Uterus (tissue), 2 donors: ENCODE data around the gene RNF144A.

ENCODE experiments used
- CTCF ChIP-seq, 4 experiments: fragments of 200-600 bp in 2 of 4; fragments of 450-650 bp in 2 of 4; sonication (generic) in 2 of 4; IDR thresholded peaks; one replicate each; pipeline ENCODE4 v1.5.1; 2016 to 2019; ENCODE audit warnings: antibody characterized with exemption in 4 of 4, mild to moderate bottlenecking in 2 of 4, moderate library complexity in 1 of 4
- POLR2A ChIP-seq, 2 donors: fragments of 450-650 bp; IDR thresholded peaks; one replicate each; pipeline ENCODE4 v1.6.1; 2016; ENCODE audit warnings: antibody characterized with exemption in 2 of 2, mild to moderate bottlenecking in 1 of 2, moderate library complexity in 1 of 2

GRCh38 chr2:6919901-6920742 is 2.9 kb downstream of the RNF144A start:
- TF ChIP-seq CTCF (IDR thresholded peaks at IDR 0.05) = no peak
- TF ChIP-seq POLR2A (IDR thresholded peaks at IDR 0.05) = no peak
